T-helper 1 cell treated with Interleukin-12 subunit alpha and Interleukin-12 subunit beta and Interleukin-4 antibody, amounts not matched to agents 30 ng/mL and 1 ng/mL, for 36 hours (primary cell): Measurements from ENCODE around the gene CAMK2D. TPM values are rescaled to one million over a fixed set of nuclear protein-coding genes. Genes with fewer than 3 reads are reported as not detected.
"Not testable (repeated sequence)": the region's sequence is repeated elsewhere in the genome, so short reads cannot be mapped to it uniquely, and the experiment has no call there.

Source experiments
- intact Hi-C: fragments of 100-400 bp; cut with micrococcal nuclease; formaldehyde crosslinking; loops from one replicate; pipeline ENCODE4 v1.15.1; 2024
- total RNA-seq: library from RNA; stranded (reverse); gene quantifications from 2 replicates; pipeline ENCODE4 v1.2.3, GENCODE V29; 2022

The CAMK2D gene
- total RNA-seq, 1 donor from 2014 or later = 45.2 TPM

DNA sequence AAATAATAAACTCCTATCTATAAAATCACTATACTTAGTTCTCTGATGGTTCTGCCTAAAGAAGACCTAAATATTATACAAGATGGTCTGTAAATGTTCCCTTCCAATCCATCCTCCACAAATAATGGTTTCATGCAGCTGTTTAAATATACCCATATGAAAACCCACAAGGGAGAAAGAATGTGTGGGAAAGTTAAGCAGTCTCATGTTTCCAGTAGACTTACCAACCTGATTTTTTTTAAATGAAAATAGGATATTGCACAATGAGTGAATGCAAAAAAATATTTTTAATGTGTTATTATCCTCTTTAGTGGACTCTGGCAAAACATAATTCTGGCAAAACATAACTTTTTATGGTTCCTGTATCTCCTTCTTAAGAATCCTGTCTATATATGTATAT is 23.3 kb downstream of the CAMK2D start:
- intact Hi-C loops = loop anchor here (2.0 kb wide), 1 partner anchor 21 kb away; no protein-coding TSS in a partner anchor

GRCh38 chr4:113733685-113734084 is 27.9 kb downstream of the CAMK2D start:
- intact Hi-C loops = no loop called here

DNA sequence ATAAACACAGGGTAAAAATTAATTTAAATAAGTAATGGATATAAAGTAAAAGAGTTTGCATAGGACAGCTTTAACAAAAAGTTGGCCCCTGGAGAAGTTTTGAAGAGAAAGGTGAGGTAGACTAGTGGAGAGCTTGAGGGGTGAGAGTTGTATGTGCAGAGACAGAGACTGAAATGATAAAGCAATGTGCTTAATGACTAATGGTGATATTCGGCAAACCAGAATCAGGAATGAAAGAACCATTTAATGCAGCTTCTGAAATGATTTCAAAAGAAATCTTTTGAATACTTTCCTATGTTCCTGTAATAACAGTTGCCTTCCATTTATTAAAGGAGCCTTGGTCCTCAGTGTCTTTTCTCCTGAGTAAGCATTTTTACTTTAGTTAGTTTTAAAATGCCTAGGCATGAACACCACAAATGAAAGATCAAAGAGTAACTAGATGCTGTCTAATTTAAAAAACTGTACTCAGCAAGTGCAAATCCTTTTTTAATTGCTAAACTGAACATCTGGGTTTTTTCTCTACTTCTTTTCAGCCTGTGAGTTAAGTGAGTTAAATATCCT is 28.5 kb downstream of the CAMK2D start:
- intact Hi-C loops = no loop called here

DNA sequence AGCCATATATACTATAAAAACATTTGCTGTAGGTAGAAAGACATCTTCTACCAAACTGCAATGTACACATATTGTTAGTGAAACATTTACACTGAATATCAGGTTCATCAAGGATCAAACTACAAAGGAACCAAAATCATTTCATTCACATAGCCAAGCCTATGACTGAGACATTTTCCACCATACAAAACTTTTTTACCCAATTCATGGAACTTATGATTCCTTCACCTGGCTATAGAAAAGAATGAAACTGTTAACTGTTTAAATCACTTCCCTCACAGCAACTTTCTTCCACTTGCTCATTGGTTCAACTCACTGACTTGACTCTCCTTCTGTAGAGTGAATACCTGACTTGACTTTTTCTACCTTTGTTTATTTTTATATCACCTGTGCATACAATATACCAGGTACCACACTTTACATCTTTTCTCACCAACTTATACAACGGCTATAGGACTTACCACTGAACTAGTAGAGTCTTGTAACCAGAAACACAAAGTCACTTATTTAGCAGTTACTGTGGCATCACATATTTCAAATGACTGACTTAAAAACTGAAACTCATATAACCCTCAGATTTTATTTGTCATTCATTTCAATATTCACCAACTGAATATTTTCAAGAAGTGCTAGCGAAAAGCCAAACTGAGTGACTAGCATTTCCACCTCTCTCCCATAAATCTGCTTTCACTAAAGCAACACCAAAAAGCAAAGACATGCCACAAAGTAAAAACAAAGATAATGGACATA is 30.9 kb downstream of the CAMK2D start:
- intact Hi-C loops = no loop called here

DNA sequence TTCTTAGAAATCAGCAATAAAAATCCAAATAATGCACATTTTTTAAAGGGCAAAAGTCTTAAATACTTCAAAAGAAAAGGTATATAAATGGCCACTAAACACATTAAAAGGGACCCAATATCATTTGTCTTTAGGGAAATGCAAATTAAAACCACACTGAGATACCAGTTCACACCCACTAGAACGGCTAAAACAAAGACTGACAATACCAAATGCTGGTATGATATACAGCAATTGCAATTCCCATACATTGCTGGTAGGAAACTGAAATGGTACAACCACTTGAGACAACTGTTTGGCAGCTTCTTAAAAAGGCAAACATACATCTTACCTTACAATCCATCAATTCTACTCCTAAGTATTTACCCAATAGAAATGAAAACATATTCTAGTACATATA is 33.7 kb downstream of the CAMK2D start:
- intact Hi-C loops = loop anchor here (2.0 kb wide), 1 partner anchor 23 kb away; no protein-coding TSS in a partner anchor

DNA sequence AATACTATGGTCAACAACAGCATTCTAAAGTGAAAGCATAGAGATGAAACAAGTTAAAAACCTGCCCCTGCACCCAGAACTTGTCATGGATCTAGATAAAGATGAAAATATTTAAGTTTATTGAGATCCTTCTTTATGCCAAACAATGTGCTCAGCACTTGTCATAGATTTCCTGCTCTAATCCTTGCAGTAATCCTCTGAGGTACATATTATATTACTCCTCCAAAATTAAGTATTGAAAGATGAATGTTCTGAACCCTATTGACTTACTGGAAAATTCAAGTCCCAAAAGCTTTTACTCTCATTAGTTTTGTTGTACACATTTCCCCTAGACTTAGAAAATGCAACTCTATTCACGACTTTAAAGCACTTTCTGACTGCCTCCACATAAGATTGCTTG is 35.6 kb downstream of the CAMK2D start:
- intact Hi-C loops = no loop called here

- intact Hi-C loops = no loop called here
Measured at GRCh38 chr4:113718252-113718651, 43.3 kb downstream of the CAMK2D start.

DNA sequence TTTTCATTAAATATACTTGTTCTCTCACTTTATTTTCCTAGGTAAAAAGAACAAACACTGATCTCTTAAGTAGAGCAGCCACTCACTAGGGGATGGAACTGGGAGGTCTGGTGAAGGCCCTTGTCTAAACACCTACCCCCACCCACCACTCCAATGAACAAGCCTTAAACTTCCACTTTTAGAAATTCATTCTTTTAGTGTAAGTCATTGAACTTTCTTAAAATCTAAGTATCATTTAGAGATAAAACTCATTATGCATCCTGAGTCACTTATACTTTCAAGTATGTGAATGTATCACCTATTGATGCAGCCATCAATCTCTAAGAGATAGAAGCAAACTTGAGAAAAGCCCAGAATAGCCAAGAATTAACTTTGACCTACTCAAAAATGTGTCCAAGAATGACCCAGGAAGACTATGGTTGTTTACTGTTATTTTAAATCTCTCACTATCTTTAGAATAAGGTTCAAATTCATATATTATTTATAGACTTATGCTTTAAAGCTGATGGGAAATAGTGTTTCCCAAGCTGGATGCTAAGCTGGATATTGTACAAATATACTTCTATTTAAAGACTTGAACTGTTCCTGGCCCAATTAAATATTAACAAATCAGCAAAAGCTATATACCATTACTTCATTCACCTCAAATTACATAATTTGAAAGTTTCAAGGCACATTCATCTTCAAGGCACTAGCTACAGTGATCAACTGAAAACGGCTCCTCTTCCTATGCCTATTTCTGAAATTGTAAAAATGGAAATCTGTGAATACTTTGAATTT is 49.5 kb downstream of the CAMK2D start:
- intact Hi-C loops = no loop called here

GRCh38 chr4:113708250-113708649 is 53.3 kb downstream of the CAMK2D start:
- intact Hi-C loops = no loop called here

DNA sequence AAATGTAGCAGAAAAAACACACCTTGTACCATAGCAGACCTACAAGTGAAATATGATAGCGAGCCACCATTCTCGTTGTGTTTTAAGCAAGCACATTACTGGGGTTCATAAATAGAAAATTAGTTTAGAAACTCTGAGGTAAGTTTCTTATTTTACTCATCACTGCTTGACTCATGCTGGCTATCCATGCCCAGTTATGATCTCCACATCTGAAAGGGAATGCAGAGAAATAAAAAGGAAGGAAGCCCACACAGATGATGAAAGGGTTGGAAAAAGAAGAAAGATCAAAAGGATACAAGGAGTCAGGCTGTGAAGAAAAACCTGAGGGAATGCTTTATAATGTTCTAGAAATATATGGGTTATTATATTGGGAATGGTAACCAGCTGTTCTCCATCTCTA is 54.5 kb downstream of the CAMK2D start:
- intact Hi-C loops = no loop called here

DNA sequence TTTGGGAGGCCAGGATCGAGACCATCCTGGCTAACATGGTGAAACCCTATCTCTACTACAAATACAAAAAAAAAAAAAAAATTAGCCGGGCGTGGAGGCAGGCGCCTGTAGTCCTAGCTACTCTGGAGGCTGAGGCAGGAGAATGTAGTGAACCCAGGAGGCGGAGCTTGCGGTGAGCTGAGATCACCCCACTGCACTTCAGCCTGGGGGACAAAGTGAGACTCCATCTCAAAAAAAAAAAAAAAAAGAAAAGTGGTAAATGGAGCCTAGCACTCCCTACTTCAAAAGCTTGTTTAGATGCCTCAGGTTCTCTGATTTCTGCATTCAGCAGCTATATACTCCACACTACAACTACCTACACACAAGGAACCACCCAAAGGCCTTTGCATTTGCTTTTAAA is 56.4 kb downstream of the CAMK2D start:
- intact Hi-C loops = not testable (repeated sequence)

DNA sequence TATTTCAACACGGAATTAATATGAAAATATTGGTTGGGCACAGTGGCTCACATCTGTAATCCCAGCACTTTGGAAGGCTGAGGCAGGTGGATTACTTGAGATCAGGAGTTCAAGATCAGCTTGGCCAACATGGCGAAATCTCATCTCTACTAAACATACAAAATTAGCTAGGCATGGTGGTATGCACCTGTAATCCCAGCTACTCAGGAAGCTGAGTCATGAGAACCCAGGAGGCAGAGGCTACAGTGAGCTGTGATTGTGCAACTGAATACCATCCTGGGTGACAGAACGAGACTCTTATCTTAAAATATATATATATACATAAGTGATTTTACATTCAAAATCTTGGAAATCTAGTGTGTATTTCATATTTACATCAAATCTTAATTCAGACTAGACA is 58.9 kb downstream of the CAMK2D start:
- intact Hi-C loops = loop anchor here (1.0 kb wide), 1 partner anchor 8 kb away; no protein-coding TSS in a partner anchor

GRCh38 chr4:113701169-113701568 is 60.4 kb downstream of the CAMK2D start:
- intact Hi-C loops = no loop called here

GRCh38 chr4:113700602-113701150 is 60.9 kb downstream of the CAMK2D start:
- intact Hi-C loops = no loop called here

DNA sequence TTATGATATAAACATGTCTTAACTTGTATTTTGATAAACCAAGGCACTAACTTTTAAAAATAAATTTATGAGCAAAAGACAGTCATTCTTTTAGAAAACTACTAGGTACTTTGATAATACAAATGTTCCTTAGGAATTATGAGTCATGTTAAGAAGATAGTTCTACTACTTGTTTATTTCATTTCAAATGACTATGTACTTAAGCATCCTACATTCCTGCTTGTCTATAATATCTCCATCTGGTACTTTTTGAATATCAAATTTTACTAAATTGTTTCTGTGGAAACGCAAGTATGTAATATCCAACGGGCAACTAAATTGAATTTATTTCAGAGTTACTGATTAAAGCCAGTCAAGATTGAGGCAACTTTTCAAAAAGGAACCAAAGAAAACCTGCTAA is 61.8 kb downstream of the CAMK2D start:
- intact Hi-C loops = no loop called here

- intact Hi-C loops = no loop called here
Measured at GRCh38 chr4:113697429-113697828, 64.1 kb downstream of the CAMK2D start.

GRCh38 chr4:113695328-113696169 is 66.0 kb downstream of the CAMK2D start:
- intact Hi-C loops = no loop called here

- intact Hi-C loops = loop anchor here (1.0 kb wide), 1 partner anchor 8 kb away; no protein-coding TSS in a partner anchor
Measured at GRCh38 chr4:113694008-113694407, 67.5 kb downstream of the CAMK2D start.

DNA sequence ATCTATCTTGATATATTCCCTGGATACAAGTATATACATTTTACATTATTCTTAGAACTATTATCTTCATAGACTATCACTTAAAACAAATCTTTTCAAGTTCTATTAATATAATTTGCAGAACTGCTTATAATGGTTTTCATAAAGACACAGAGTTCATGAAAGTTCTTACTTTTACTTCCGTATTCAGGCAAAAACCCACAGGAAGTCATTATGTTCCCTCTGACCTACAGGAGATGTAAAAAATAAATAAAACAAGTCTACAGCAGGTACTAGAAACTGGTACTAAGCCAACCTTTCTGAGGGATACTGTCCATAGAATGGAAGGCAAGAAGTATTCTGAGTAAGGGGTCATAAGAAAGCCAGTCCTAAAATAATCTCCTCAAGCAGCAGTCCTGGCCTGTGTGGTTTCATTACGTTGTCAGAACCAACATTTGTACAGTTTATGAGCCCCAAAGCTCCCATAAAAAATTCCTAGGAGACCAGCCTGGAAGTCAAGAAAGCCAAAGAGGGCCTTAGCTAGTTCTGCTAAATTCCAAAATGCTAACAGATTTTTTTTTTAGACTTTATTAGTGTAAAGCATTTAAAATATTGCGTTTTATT is 68.6 kb downstream of the CAMK2D start:
- intact Hi-C loops = loop anchor here (1.0 kb wide), 1 partner anchor 9 kb away; no protein-coding TSS in a partner anchor

DNA sequence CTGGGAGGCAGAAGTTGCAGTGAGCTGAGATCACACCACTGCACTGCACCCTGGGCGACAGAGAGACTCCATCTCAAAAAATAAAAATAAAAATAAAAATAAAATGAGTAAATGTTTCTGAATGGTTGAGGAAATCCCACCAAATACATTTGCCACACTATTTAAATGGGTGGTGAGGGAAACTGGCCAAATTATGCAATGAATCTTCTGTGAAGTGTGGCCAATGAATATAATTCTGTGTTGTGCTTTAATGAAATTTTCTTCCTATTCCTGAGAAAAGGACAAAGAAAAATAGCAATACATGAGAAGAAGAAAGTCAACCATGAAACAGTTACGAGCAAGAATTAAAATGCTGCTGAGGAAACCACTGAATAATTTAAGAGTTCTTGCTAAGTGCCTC is 69.9 kb downstream of the CAMK2D start:
- intact Hi-C loops = loop anchor here (1.0 kb wide), 1 partner anchor 7 kb away; no protein-coding TSS in a partner anchor
